SJCRH30 (cell line): ENCODE results near the gene STK11. TPM values are rescaled to one million over a fixed set of nuclear protein-coding genes. Genes with fewer than 3 reads are reported as not detected.

Experiments used
- DNase-seq, 2 experiments: peaks; one replicate each; pipeline ENCODE4 v3.0.0-alpha.2; 2015 to 2020
- H3K27ac ChIP-seq: fragments of 250-450 bp; sonication (Bioruptor Pico); 2 replicates; pipeline ENCODE4 v1.5.1; 2020; ENCODE audit warnings: mild to moderate bottlenecking, moderate library complexity
- H3K27me3 ChIP-seq: fragments of 250-450 bp; sonication (Bioruptor Pico); 2 replicates; pipeline ENCODE4 v1.5.1; 2020; ENCODE audit warnings: mild to moderate bottlenecking, moderate library complexity
- H3K36me3 ChIP-seq: fragments of 250-450 bp; sonication (Bioruptor Pico); 2 replicates; pipeline ENCODE4 v1.5.1; 2020; ENCODE audit warnings: mild to moderate bottlenecking, moderate library complexity
- H3K4me1 ChIP-seq: fragments of 250-450 bp; sonication (Bioruptor Pico); 2 replicates; pipeline ENCODE4 v1.5.1; 2020; ENCODE audit warnings: mild to moderate bottlenecking, moderate library complexity
- H3K4me3 ChIP-seq: fragments of 250-450 bp; sonication (Bioruptor Pico); 2 replicates; pipeline ENCODE4 v1.5.1; 2020; ENCODE audit warnings: mild to moderate bottlenecking, moderate library complexity
- H3K9me3 ChIP-seq: fragments of 250-450 bp; sonication (Bioruptor Pico); replicated peaks from 2 replicates; pipeline ENCODE4 v1.5.1; 2020; ENCODE audit warnings: mild to moderate bottlenecking, moderate library complexity
- total RNA-seq: library from RNA; depleted of rRNA; stranded (reverse); fragments of >200 nt; shearing (Covaris generic); gene quantifications from 2 replicates; pipeline ENCODE4 v1.2.3, GENCODE V29; 2014

The STK11 gene
- total RNA-seq, 1 experiment from 2014 or later = 43.6 TPM

DNA sequence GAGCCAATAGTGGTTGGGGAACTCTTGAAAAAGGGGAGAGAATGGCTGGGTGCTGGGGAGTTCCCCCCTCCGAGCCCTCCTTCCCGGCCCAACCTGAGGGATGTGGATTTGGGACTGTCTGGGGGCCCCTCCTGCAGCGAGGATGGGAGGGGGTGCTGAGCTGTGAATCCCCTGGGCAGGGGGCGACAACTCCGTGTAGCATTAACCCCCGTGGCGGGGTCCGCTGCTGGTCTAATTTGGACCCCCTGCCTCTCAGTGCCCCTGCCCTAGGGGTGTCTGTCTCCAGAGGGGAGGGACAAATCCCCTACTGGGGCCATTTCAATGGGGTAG, 52.5 kb downstream of the STK11 start:
- peaks cover 29% of the 10 kb centered on the region for H3K36me3 ChIP-seq
- no peaks in the 10 kb centered on the region for H3K9me3 ChIP-seq
- H3K27ac ChIP-seq = no peak overlapping the region

DNA sequence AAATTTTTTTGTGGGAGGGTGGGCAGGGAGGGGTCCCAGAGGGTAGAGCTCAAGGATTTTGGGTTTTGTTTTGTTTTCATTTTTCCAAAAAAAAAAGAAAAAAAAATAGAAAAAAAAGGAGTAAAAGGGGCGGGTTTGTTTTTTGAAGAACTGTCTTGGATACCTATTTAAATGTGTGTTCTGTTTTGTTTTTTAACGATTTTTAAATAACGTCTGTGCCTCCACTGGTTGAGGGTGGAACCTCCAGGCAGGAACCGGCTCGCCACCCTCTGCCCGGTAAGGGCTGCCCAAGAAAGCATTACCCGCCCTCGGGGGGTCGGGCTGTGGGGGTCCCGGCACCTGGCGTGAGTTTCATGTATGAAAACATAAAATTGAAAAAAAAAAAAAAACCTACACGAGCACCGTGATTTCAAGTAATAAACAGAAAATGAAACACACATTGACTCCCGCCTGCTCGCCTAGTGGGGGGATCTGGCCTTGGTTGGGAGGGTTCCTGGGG, 53.2 kb downstream of the STK11 start:
- no peak for DNase-seq
- peaks cover 20% of the 10 kb centered on the region; the same call in 1 of the 2 replicates for H3K4me1 ChIP-seq
- no peaks in the 10 kb centered on the region for H3K27me3 ChIP-seq
- no peak overlapping the region for H3K27ac ChIP-seq
- H3K36me3 ChIP-seq = peaks cover 26% of the 10 kb centered on the region
- H3K4me3 ChIP-seq = no peak overlapping the region
- no peaks in the 10 kb centered on the region for H3K9me3 ChIP-seq

More for the DNA sequence above, 52.5 kb downstream of the STK11 start:
- no peak overlapping the region for H3K4me3 ChIP-seq
- H3K27me3 ChIP-seq = no peaks in the 10 kb centered on the region
- no peak for DNase-seq
- peaks cover 20% of the 10 kb centered on the region; the same call in 1 of the 2 replicates for H3K4me1 ChIP-seq

DNA sequence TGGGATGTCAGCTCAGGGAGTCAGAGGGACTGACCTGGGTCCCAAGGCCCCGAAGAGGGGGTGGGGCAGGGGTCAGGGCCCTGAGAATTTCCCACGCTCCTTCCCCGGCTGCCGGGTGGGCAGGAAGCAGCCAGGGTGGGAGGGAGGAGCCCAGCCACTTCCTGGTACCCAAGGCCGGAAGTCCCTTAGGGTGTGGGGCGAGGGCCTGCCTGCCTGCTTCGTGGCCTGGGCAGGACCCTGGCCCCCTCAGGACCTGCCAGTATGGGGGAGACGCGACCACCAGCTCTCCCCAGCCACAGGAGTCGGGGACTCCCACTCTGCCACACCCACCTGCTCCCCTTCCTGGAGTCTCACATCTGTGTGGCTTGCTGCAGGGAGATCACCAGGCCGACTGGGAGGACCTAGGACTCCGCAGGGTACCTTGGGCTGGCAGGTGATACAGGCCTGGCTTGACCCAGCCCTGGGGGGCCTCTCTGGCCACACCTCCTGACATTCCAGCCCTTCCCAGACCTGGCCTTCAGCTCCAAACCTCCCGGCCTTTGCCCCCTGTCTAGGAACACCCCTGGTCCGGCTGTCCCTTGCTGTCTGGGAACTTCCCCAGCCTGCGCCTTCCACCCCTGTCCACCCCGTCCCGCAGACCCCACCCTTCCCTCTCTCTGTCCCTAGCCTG, 53.8 kb downstream of the STK11 start:
- no peak overlapping the region for H3K4me3 ChIP-seq
- peaks cover 22% of the 10 kb centered on the region for H3K36me3 ChIP-seq
- H3K9me3 ChIP-seq = no peaks in the 10 kb centered on the region
- H3K27me3 ChIP-seq = no peaks in the 10 kb centered on the region
- DNase-seq = no peak
- H3K4me1 ChIP-seq = peaks cover 19% of the 10 kb centered on the region; the same call in 1 of the 2 replicates
- H3K27ac ChIP-seq = no peak overlapping the region

DNA sequence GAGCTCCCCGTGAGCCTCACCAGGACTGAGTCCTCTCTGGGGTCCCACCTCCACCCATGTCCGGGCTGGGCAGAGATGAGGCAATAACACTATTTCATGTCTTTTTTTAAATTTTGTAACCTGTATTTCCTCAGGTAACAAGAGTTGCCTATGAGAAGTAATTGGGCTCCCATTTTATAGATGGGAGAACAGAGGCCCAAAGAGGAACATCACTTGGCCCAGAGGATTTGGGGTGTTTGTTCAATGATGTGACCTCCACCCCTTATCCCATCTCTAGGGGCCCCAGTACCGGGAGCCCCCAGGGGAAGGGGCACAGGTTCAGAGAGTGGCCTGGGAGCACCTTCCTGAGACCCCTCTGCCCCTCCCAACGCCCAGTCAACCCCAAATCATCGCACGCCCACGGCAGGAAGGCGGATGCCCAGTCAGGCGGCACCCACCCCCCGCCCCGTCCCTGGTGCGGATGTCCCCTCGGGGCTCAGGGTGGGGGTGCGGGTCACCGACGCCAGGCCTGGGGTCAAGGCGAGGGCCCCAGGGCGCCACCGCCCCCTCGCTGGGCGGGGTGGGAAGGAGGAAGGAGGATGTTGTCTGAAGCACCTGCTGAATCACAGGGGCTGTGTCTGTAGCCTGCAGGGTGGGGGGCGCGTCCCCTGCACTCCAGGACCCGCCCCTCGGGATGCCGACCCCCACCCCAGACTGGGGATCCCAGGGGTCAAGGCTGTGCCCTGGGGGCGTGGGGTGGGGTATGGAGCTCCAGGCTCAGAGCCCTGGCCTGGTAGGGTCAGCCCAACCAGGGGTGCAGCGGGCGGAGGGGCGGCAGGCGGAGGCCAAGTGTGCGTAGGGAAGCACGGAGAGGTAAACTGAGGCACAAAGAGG, 54.5 kb downstream of the STK11 start:
- Histone ChIP-seq H3K4me1 (peaks cover 27% of the 10 kb centered on the region), H3K4me3 (peak overlapping the region; percentile 62)
- no peak for DNase-seq

DNA sequence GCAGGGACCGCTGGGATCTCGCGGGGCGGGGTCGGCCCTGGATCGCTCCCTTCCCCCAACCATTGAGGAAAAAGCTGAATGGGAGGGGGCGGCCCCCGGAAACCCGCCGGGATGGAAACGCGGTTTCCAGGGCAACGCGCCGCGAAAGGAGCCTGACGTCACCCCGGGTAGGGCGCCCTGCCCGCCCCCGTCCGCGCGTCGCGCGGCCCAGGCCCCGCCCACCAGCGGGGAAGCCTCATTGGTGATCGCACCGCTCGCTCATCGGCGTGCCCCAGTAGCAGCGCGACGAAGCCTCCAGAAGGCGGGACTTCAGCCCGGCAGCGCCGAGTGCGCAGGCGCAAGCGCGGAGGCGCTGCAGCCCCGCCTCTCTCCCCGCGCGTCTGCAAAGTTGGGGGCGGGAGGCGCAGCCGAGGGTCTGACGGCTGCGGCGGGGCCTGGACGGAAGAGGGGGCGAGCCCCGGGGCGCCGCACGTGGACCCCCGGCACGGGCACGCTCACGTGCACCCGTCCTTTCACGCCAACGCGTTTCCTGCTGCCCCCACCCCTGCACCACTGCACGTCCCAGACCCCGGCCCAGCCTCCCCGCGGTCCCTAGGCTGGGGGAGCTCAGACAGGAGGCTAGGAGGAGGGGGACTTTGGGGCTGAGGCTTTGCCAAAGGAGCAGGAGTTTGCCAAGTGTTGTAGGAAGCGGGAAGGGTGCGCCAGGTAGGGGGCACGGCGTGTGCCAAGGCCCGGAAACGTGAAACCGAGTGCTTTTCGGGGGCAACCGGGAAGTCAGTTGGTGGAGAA, 55.4 kb downstream of the STK11 start:
- Histone ChIP-seq H3K4me1 (peaks cover 32% of the 10 kb centered on the region), H3K4me3 (peak overlapping the region; percentile 62), H3K9me3 (no peaks in the 10 kb centered on the region), H3K36me3 (peaks cover 6% of the 10 kb centered on the region), H3K27me3 (no peaks in the 10 kb centered on the region), H3K27ac (peak overlapping the region; percentile 81; the same call in 1 of the 2 replicates)
- peak; percentile 95 to 96 for DNase-seq

More for the DNA sequence above, 54.5 kb downstream of the STK11 start:
- no peaks in the 10 kb centered on the region for H3K9me3 ChIP-seq
- H3K27me3 ChIP-seq = no peaks in the 10 kb centered on the region
- H3K36me3 ChIP-seq = peaks cover 14% of the 10 kb centered on the region
- H3K27ac ChIP-seq = no peak overlapping the region

DNA sequence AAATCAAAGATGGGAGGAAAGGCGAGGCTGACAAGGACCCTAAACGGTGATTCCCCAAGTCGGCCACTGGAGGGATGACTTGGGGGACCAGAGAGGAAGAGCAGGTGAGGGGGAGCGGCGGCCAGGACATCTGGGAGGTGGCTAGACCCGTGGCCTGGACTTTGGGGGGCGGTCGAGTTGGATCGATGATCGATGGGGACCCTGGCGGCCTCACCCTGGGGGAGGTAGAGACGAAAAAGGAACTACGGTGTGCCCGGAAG, 55.9 kb downstream of the STK11 start:
- Histone ChIP-seq H3K27me3 (no peaks in the 10 kb centered on the region), H3K9me3 (no peaks in the 10 kb centered on the region), H3K27ac (peak overlapping the region; percentile 81; the same call in 1 of the 2 replicates), H3K36me3 (peaks cover 4% of the 10 kb centered on the region), H3K4me3 (peak overlapping the region; percentile 62), H3K4me1 (peaks cover 35% of the 10 kb centered on the region)
- peak in 1 of 2 experiments; percentile 59 for DNase-seq

DNA sequence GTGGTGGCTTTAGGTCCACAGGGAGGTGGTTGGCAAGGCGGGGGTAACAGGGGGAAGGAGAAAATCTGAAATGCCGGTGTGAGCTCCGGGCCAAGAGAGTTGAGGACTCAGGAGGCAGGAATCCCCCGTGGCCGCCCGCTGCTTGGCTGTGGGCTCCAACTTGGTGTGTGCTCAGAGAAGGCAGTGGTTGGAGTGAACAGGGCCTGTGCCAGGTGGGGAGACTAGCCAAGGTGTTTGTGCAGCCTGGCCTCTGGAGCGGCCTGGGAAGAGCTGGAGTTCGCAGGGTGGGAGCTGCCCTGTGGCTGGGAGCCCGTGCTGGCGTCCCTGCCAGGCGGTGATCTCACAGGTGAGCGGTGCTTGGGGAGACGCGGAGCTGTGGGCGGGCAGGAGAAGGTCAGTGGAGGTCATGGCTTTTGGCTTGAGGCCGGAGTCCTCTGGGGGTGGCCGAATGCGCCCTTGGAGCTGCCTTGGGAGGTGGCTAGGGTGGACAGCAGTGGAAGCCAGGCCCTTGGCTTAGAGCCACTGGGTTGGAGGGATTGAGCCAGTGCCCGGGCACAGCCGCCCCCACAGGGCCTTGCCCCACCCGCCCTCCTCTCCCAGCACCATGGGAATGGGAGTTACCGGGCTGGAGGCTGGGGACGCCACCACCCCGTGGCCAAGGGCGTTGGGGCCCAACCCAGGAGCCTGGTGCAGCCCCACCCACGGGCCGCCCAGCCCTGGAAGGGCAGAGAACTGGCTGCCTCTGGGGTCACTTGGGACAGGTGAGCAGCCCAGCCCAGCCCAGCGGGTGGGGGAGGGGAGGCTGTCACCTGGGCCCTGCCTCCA, 56.4 kb downstream of the STK11 start:
- peaks cover 35% of the 10 kb centered on the region for H3K4me1 ChIP-seq

DNA sequence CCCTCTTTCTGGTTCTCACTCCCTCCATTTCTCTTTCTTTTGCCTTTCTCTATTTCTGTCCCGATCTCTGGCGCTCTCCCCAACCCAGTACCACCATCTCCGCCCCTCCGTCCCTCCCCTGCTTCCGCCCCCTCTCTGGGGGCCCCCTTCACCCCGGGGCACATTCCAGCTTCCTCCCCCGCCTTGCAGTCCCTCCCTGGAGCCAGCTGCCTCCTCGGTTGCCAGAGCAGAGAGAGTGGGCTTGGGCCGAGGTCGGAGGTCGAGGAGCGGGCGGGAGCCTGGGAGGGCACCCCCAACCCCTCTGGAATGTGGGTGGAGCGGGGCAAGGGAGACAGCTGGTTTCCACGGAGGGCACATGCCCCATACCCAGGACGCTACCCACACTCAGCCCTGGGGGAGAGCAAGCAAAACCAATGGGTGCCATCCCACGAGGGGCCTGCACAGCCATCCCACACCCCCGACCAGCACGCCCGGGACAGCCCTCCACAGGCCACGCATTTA, 57.1 kb downstream of the STK11 start:
- H3K27ac ChIP-seq = peak overlapping the region; percentile 81
- H3K4me3 ChIP-seq = peak overlapping the region; percentile 62
- H3K4me1 ChIP-seq = peaks cover 35% of the 10 kb centered on the region
- no peaks in the 10 kb centered on the region for H3K9me3 ChIP-seq
- H3K36me3 ChIP-seq = no peaks in the 10 kb centered on the region; the same call in none of the 2 replicates
- no peaks in the 10 kb centered on the region for H3K27me3 ChIP-seq
- DNase-seq = peak; percentile 73 to 84

More for the DNA sequence above, 56.4 kb downstream of the STK11 start:
- peak overlapping the region; percentile 81 for H3K27ac ChIP-seq
- no peaks in the 10 kb centered on the region for H3K27me3 ChIP-seq
- H3K4me3 ChIP-seq = peak overlapping the region; percentile 62
- no peak for DNase-seq
- no peaks in the 10 kb centered on the region; the same call in none of the 2 replicates for H3K36me3 ChIP-seq
- H3K9me3 ChIP-seq = no peaks in the 10 kb centered on the region

DNA sequence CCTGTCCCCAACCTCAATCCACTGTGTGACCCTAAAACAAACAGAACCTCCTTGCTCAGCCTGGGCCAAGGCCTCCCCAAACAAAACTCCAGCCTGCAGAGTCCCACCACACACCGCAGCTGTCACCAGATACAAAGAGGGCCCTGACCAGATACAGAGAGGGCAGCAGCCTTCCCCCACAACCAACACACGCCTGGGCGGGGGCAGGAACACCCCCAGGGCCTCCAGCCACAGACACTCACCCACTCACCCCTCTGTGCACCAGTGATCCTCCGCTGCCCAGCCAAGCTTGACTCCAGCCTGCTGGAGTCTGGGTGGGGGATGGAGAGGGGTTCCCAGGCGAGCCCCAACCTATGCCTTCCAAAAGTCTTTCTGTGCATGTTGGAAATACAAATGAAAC, 57.6 kb downstream of the STK11 start:
- Histone ChIP-seq H3K4me3 (peak overlapping the region; percentile 62), H3K27ac (peak overlapping the region; percentile 81), H3K27me3 (no peaks in the 10 kb centered on the region), H3K36me3 (no peaks in the 10 kb centered on the region), H3K4me1 (peaks cover 35% of the 10 kb centered on the region), H3K9me3 (no peaks in the 10 kb centered on the region)
- peak; percentile 70 to 74 for DNase-seq

DNA sequence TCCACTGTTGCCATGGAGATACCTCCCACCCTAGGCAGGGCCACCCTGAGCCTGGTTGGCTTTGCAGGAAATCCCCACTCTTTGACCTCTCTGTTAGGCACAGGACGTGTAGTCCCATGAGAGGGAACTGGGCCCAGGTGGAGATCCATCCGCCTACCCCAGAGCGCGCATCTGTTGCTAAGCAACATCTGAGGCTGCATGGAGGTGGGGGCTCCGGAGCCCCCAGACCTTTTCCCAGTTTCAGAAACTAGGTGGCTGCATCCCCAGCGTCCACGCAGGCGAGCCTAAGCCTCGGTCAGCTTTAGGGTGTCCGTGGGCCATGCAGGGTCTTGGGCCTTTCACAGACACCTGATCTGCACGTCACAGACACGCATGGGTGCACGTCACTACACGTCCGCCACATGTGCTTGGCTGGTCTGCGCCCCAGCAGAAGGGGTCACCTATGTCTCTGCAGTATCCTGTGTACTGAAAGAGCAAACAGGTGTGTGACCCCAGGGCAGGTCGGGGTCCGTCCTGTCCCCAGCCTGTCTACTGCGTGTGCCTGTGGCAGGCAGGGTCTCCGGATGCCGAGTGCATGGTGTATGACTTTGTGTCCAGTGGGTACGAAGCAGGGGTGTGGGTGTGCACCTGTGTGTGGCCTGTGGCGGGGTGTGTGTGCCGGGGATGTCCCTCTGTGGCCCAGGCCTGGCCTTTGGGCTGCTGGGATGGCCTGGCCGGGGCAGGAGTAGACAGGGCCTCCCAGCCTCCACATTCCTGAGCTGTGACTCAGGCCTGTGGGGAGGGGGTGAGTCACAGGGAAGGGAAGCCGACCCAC, 59.4 kb downstream of the STK11 start:
- peak; percentile 77 to 78 for DNase-seq
- H3K4me1 ChIP-seq = peaks cover 41% of the 10 kb centered on the region

DNA sequence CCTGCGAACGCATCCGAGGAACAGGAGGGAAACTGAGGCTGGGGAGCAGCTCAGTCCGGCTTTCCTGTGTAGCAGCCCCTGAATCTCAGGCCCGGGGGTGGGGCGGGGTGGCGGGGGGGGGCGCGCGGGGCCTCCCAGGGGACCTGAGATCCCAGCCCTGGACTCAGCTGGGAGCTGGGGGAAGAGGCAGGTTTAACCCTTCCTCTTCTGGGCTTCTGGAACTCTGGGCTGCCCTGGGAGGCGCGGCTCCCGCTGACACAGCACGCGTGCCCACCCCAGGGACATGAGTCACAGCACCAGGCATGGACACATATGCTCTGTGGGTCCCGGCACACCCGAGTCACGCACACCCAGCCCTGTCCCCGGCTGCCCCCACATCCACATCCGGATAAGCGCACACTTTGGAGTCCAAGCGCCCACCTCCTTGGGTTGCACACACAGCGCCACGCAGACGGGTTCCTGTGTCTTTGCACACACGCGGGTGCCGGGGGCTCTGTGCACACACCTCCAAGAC, 60.1 kb downstream of the STK11 start:
- DNase-seq = peak; percentile 55 to 66
- Histone ChIP-seq H3K27ac (peak overlapping the region; percentile 23; the same call in 1 of the 2 replicates), H3K27me3 (no peaks in the 10 kb centered on the region), H3K4me3 (peak overlapping the region; percentile 56), H3K36me3 (peaks cover 5% of the 10 kb centered on the region), H3K4me1 (peaks cover 38% of the 10 kb centered on the region), H3K9me3 (no peaks in the 10 kb centered on the region)

More for the DNA sequence above, 59.4 kb downstream of the STK11 start:
- Histone ChIP-seq H3K27me3 (no peaks in the 10 kb centered on the region), H3K9me3 (no peaks in the 10 kb centered on the region), H3K36me3 (no peaks in the 10 kb centered on the region), H3K27ac (peak overlapping the region; percentile 25; the same call in 1 of the 2 replicates), H3K4me3 (no peak overlapping the region)

DNA sequence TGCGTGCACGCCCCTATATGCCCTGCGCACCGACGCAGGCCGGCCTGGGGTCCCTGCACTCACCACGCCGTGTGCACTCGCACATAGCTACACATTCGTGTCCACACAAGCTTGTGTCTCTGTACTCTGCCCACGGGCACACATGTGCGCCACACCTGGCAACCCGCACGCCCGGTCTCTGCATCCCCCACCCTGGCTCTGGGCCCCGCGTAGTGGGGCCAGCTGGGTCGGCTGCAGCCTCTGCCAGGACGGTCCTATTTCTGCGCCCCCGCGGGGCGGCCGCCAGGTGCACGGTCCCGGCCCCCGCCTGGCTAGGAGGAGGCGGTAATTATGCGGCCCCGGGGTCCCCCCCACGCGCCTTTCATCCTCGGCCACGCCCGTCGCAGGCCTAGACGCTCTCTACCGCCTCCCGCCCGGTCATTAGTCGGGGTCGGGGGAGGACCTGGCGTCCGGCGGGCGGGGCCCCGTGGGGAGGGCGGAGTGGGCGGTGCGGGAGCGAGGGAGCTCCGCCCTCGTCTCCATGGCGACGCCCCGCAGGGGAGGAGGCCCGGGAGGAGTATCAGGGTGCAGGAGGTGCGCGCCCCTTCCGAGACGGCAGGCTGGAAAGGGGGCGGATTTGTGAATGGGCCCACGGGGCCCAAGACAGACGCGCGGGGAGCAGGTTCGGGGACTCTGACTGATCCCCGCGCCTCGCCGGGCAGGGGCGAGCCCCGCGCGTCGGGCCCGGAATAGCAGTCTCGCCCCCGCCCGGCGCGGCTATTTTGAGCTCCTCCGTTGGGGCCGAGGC, 60.7 kb downstream of the STK11 start:
- Histone ChIP-seq H3K36me3 (peaks cover 11% of the 10 kb centered on the region), H3K27ac (peak overlapping the region; percentile 23; the same call in 1 of the 2 replicates), H3K27me3 (no peaks in the 10 kb centered on the region), H3K4me1 (peaks cover 38% of the 10 kb centered on the region), H3K9me3 (no peaks in the 10 kb centered on the region), H3K4me3 (peak overlapping the region; percentile 56)
- peak; percentile 83 to 86 for DNase-seq
